SK-N-SH treated with all-trans-retinoic acid at 6 μM for 48 hours (cell line): ENCODE measurements around the gene GCHFR.

Source experiments
- ATAC-seq: fragments of 200-7000 bp; cut with Tn5 transposase; 3 replicates; pipeline ENCODE4 v1.9.1; 2020; ENCODE audit warnings: mild to moderate bottlenecking, moderate library complexity
- ARNTL ChIP-seq: fragments of 450-650 bp; formaldehyde crosslinking; IDR thresholded peaks from 2 replicates; pipeline ENCODE4 v1.5.0; 2020; ENCODE audit warnings: low read depth, mild to moderate bottlenecking, moderate library complexity, borderline replicate concordance
- BACH2 ChIP-seq: fragments of 250-450 bp; sonication (Bioruptor Pico); IDR thresholded peaks from 2 replicates; pipeline ENCODE4 v1.9.0; 2021; ENCODE audit warnings: mild to moderate bottlenecking, borderline replicate concordance
- CREB5 ChIP-seq: fragments of 250-450 bp; sonication (Bioruptor Pico); IDR thresholded peaks from 2 replicates; pipeline ENCODE4 v1.5.1; 2020; ENCODE audit warnings: low read depth, mild to moderate bottlenecking, moderate library complexity
- CSDC2 ChIP-seq: fragments of 250-450 bp; sonication (Bioruptor Pico); IDR thresholded peaks from 2 replicates; pipeline ENCODE4 v1.5.0; 2020; ENCODE audit warnings: mild to moderate bottlenecking, moderate library complexity
- CSRNP3 ChIP-seq: fragments of 250-450 bp; sonication (Bioruptor Pico); IDR thresholded peaks from 2 replicates; pipeline ENCODE4 v1.5.1; 2021; ENCODE audit warnings: mild to moderate bottlenecking, moderate library complexity
- ESRRG ChIP-seq: fragments of 250-450 bp; sonication (Bioruptor Pico); IDR thresholded peaks from 2 replicates; pipeline ENCODE4 v1.6.1; 2021; ENCODE audit warnings: mild to moderate bottlenecking
- GLIS3 ChIP-seq: fragments of 250-450 bp; sonication (Bioruptor Pico); IDR thresholded peaks from 2 replicates; pipeline ENCODE4 v1.5.0; 2020; ENCODE audit warnings: mild to moderate bottlenecking, moderate library complexity
- ISL1 ChIP-seq: fragments of 250-450 bp; sonication (Bioruptor Pico); IDR thresholded peaks from 2 replicates; pipeline ENCODE4 v2.1.2; 2022; ENCODE audit warnings: mild to moderate bottlenecking, moderate library complexity
- OSR1 ChIP-seq: fragments of 250-450 bp; sonication (Bioruptor Pico); IDR thresholded peaks from 2 replicates; pipeline ENCODE4 v1.8.0; 2022; ENCODE audit warnings: moderate library complexity, mild to moderate bottlenecking, inconsistent platforms
- PATZ1 ChIP-seq: fragments of 250-450 bp; sonication (Bioruptor Pico); IDR thresholded peaks from 2 replicates; pipeline ENCODE4 v1.8.0; 2020; ENCODE audit warnings: mild to moderate bottlenecking, moderate library complexity, borderline replicate concordance
- POU6F1 ChIP-seq: fragments of 250-450 bp; sonication (Bioruptor Pico); IDR thresholded peaks from 2 replicates; pipeline ENCODE4 v1.8.0; 2021; ENCODE audit warnings: low read depth, mild to moderate bottlenecking, moderate library complexity, borderline replicate concordance
- PPARA ChIP-seq: fragments of 250-450 bp; sonication (Bioruptor Pico); IDR thresholded peaks from 2 replicates; pipeline ENCODE4 v1.5.0; 2020; ENCODE audit warnings: mild to moderate bottlenecking, borderline replicate concordance
- RARB ChIP-seq: fragments of 250-450 bp; sonication (Bioruptor Pico); IDR thresholded peaks from 2 replicates; pipeline ENCODE4 v1.8.0; 2021; ENCODE audit warnings: mild to moderate bottlenecking, moderate library complexity
- SNAI2 ChIP-seq: fragments of 250-450 bp; sonication (Bioruptor Pico); IDR thresholded peaks from 2 replicates; pipeline ENCODE4 v1.5.0; 2020; ENCODE audit warnings: mild to moderate bottlenecking, moderate library complexity
- TCF4 ChIP-seq: fragments of 250-450 bp; sonication (Bioruptor Pico); IDR thresholded peaks from 2 replicates; pipeline ENCODE4 v1.8.0; 2021; ENCODE audit warnings: mild to moderate bottlenecking, moderate library complexity, borderline replicate concordance
- TOX ChIP-seq: fragments of 250-450 bp; sonication (Bioruptor Pico); IDR thresholded peaks from 2 replicates; pipeline ENCODE4 v1.8.0; 2021; ENCODE audit warnings: mild to moderate bottlenecking, moderate library complexity, borderline replicate concordance
- TSHZ2 ChIP-seq: fragments of 250-450 bp; sonication (Bioruptor Pico); IDR thresholded peaks from 2 replicates; pipeline ENCODE4 v1.5.0; 2020; ENCODE audit warnings: mild to moderate bottlenecking, moderate library complexity
- ZC3H10 ChIP-seq: fragments of 250-450 bp; sonication (Bioruptor Pico); IDR thresholded peaks from 2 replicates; pipeline ENCODE4 v1.5.1; 2021; ENCODE audit warnings: mild to moderate bottlenecking, moderate library complexity
- ZFP3 ChIP-seq: fragments of 250-450 bp; sonication (Bioruptor Pico); IDR thresholded peaks from 2 replicates; pipeline ENCODE4 v1.5.0; 2020; ENCODE audit warnings: mild to moderate bottlenecking, moderate library complexity
- ZFP30 ChIP-seq: fragments of 450-650 bp; formaldehyde crosslinking; IDR thresholded peaks from 2 replicates; pipeline ENCODE4 v1.5.0; 2022; ENCODE audit warnings: mild to moderate bottlenecking, moderate library complexity
- ZNF565 ChIP-seq: fragments of 450-650 bp; formaldehyde crosslinking; conservative IDR thresholded peaks from 2 replicates; pipeline ENCODE4 v1.5.0; 2020; ENCODE audit warnings: low read depth, mild to moderate bottlenecking, moderate library complexity
- ZNF70 ChIP-seq: fragments of 450-650 bp; formaldehyde crosslinking; IDR thresholded peaks from 2 replicates; pipeline ENCODE4 v1.5.0; 2020; ENCODE audit warnings: mild to moderate bottlenecking, moderate library complexity
- ZNF8 ChIP-seq: fragments of 450-650 bp; formaldehyde crosslinking; IDR thresholded peaks from 2 replicates; pipeline ENCODE4 v1.5.0; 2020; ENCODE audit warnings: mild to moderate bottlenecking, moderate library complexity

The GCHFR gene

GRCh38 chr15:40746916-40747418 lies 16.9 kb upstream of the GCHFR start:
- TF ChIP-seq ZNF565 (no peak), ZNF8 (CRISPR knock-in tag) (no peak), PPARA (CRISPR knock-in tag) (no peak), OSR1 (CRISPR knock-in tag) (no peak), ZFP3 (no peak), CREB5 (CRISPR knock-in tag) (no peak), CSDC2 (CRISPR knock-in tag) (no peak), ARNTL (CRISPR knock-in tag) (no peak), ESRRG (no peak), PATZ1 (CRISPR knock-in tag) (no peak), ISL1 (CRISPR knock-in tag) (no peak), BACH2 (no peak), RARB (no peak), TCF4 (CRISPR knock-in tag) (no peak), GLIS3 (no peak), ZC3H10 (CRISPR knock-in tag) (no peak), ZNF70 (CRISPR knock-in tag) (no peak), ZFP30 (CRISPR knock-in tag) (no peak), POU6F1 (CRISPR knock-in tag) (no peak)
- TF ChIP-seq, all 23 proteins: peak for 0
- ATAC-seq, result no peak

GRCh38 chr15:40747685-40748631 lies 15.9 kb upstream of the GCHFR start:
- ATAC-seq, result no peak
- TF ChIP-seq POU6F1 (CRISPR knock-in tag), result no peak
- TF ChIP-seq PATZ1 (CRISPR knock-in tag), result no peak
- no peak for TF ChIP-seq ISL1 (CRISPR knock-in tag)
- no peak for TF ChIP-seq ESRRG
- no peak for TF ChIP-seq CSRNP3 (CRISPR knock-in tag)
- TF ChIP-seq TSHZ2 (CRISPR knock-in tag), result no peak
- no peak for TF ChIP-seq SNAI2 (CRISPR knock-in tag)
- no peak for TF ChIP-seq ZNF8 (CRISPR knock-in tag)
- TF ChIP-seq ZFP30 (CRISPR knock-in tag), result no peak
- no peak for TF ChIP-seq BACH2
- TF ChIP-seq ZNF565, result no peak
- TF ChIP-seq OSR1 (CRISPR knock-in tag), result no peak
- TF ChIP-seq TOX, result no peak
- TF ChIP-seq ARNTL (CRISPR knock-in tag), result no peak
- TF ChIP-seq CSDC2 (CRISPR knock-in tag), result no peak
- no peak for TF ChIP-seq RARB
- no peak for TF ChIP-seq TCF4 (CRISPR knock-in tag)
- no peak for TF ChIP-seq ZNF70 (CRISPR knock-in tag)
